ENCODE measurements around the gene EPHA1.

Gene EPHA1

DNA sequence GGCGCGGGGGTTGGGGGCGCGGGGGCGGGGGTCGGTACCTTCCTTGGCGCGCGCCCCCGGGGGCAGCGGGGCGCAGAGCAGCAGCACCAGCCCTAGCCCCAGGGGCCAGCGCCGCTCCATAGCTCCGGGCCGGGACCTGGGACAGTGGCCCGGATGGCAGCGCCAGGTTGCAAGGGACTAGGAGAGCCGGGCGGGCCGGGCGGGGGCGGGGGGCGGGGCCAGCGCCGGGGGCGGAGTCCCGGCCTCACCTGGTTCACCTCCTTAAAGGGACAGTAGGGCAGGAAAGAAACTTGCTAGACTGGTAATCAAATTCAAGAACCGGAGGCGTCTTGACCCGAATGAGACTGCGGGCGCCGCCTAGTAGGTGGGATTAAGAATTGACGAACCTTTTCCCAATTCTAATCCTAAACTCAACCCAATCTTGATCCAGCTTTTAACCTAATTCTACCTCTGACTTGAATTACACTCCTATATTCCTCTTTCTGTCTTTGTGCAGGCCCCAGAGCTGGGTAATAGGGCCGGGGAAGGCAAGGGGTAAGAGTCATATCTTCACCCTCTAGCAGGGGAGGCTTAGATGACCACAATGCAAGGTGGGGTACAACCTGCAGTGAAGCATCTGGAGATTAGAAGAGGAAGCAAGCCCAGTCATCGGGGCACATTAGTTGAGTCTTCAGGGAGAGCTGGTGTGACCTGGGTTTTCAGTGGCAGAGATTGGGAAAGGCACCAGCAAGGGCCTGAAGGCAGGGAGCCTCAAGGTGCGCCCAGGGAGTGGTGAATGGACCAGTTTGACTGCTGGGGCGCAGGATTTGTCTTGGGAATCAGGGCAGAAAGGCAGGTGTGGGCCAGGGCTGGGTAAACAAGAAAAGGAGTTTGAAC is at the start of gene EPHA1:
TSS of gene EPHA1 (minus strand) at position 171 of the 876 bp plus-strand sequence. CDS start at position 120, 51 bp downstream.
- no peak for TF ChIP-seq ELF4 (IDR thresholded peaks at IDR 0.05)
- TF ChIP-seq ZNF384 (IDR thresholded peaks at IDR 0.05): no peak
- no peak for TF ChIP-seq ARNT (IDR thresholded peaks at IDR 0.05)
- TF ChIP-seq FOXM1 (IDR thresholded peaks at IDR 0.05; ENCODE audit: borderline replicate concordance): no peak
- no peak for TF ChIP-seq FOXK2 (IDR thresholded peaks at IDR 0.05)
- TF ChIP-seq HDGF (IDR thresholded peaks at IDR 0.05; ENCODE audit: borderline replicate concordance): no peak
- CTCF ChIA-PET: interaction anchor here (0.6 to 1.0 kb wide), 2 partner anchors 29 to 874 kb away, joined by 3 read pairs; no protein-coding TSS in a partner anchor
- POLR2A ChIA-PET: no interaction called here

GRCh38 chr7:143458263-143458662 is 49.6 kb upstream of the EPHA1 start:
- TF ChIP-seq SUZ12 (IDR thresholded peaks at IDR 0.05) (no peak), CTBP1 (IDR thresholded peaks at IDR 0.05; ENCODE audit: borderline replicate concordance) (no peak)
- ChIA-PET CTCF (no interaction called here), POLR2A (no interaction called here)
- DNase-seq (ENCODE audit: extremely low spot score): no peak

More for the DNA sequence above, at the start of gene EPHA1:
- DNase-seq (ENCODE audit: extremely low spot score): peak; percentile 50

DNA sequence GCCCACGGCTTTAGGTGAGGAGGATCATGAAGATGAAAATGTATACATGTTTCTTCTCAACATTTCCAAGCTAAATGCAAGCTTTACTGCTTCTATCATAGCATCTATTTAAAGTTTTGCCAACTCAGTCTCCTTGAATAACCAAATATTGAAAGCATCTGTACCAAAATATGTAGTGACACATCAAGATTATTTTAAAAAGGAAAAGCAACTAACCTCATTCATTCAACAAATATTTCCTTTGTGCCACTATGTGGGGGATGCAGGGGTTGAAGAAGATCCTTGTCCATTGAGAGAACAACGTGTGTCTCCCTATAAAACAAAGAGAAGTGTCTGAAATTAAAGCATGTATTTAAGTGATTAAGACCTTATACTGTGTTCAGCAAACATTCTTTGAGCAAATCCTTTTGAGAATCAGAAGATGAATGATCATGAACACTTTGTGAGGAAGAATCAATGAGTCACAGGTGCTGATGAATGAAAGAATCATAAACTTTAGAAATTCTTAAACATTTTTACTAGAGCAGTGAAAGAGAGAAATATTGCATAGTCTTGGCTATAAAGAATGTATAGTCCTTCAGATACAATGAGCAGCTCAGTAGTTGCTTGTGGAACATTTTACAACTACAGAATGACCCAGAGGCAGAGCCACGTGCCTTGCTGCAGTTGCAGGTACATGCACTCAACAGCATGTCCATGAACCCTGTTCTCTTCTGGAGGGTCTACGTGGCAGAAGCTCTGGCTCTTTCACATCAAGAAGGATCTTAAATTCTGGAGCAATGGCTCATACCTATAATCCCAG is 48.5 kb upstream of the EPHA1 start:
- CTCF ChIA-PET: no interaction called here
- POLR2A ChIA-PET: no interaction called here
- TF ChIP-seq HDGF (IDR thresholded peaks at IDR 0.05; ENCODE audit: borderline replicate concordance) (no peak), LEF1 (IDR thresholded peaks at IDR 0.05; ENCODE audit: borderline replicate concordance) (no peak), NFRKB (IDR thresholded peaks at IDR 0.05) (no peak), ZNF384 (IDR thresholded peaks at IDR 0.05) (no peak), TARDBP (IDR thresholded peaks at IDR 0.05) (no peak), ARNT (IDR thresholded peaks at IDR 0.05) (no peak), SP1 (IDR thresholded peaks at IDR 0.05) (no peak), ELF4 (IDR thresholded peaks at IDR 0.05) (no peak), FOXA1 (IDR thresholded peaks at IDR 0.05) (no peak), BHLHE40 (IDR thresholded peaks at IDR 0.05; ENCODE audit: borderline replicate concordance) (no peak), L3MBTL2 (conservative IDR thresholded peaks at IDR 0.05) (no peak), SUZ12 (IDR thresholded peaks at IDR 0.05) (no peak), CTBP1 (IDR thresholded peaks at IDR 0.05; ENCODE audit: borderline replicate concordance) (no peak), FOXK2 (IDR thresholded peaks at IDR 0.05) (no peak), FOXM1 (IDR thresholded peaks at IDR 0.05; ENCODE audit: borderline replicate concordance) (no peak)
- TF ChIP-seq, protein P1, sequence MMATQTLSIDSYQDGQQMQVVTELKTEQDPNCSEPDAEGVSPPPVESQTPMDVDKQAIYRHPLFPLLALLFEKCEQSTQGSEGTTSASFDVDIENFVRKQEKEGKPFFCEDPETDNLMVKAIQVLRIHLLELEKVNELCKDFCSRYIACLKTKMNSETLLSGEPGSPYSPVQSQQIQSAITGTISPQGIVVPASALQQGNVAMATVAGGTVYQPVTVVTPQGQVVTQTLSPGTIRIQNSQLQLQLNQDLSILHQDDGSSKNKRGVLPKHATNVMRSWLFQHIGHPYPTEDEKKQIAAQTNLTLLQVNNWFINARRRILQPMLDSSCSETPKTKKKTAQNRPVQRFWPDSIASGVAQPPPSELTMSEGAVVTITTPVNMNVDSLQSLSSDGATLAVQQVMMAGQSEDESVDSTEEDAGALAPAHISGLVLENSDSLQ (IDR thresholded peaks at IDR 0.05): no peak

GRCh38 chr7:143455942-143456341 is 47.3 kb upstream of the EPHA1 start:
- TF ChIP-seq ZNF384 (IDR thresholded peaks at IDR 0.05) (no peak), FOXA1 (IDR thresholded peaks at IDR 0.05) (no peak), CTBP1 (IDR thresholded peaks at IDR 0.05; ENCODE audit: borderline replicate concordance) (no peak), TARDBP (IDR thresholded peaks at IDR 0.05) (no peak), FOXK2 (IDR thresholded peaks at IDR 0.05) (no peak), L3MBTL2 (conservative IDR thresholded peaks at IDR 0.05) (no peak)
- no peak for DNase-seq (ENCODE audit: extremely low spot score)
- ChIA-PET POLR2A (no interaction called here), CTCF (no interaction called here)

More for the DNA sequence above, 48.5 kb upstream of the EPHA1 start:
- no peak for DNase-seq (ENCODE audit: extremely low spot score)

DNA sequence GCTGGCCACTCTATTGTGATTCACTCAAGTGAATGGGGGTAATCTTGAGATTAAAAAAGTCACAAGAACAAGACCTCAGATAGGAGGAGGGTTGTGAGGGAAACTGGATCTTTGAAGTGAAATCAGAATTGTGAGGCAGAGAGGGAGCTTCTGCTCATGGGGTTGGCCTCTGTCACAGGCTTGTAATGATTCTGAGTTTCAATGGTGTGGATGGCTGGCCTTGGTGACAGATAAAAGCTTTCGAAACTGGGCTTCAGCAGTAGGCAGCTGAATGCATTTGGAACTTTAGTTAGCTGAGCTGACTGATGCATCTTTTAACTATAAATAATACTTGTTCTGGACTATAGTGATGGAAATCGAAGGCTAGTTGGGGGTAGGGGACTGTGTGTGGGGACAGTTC is 46.8 kb upstream of the EPHA1 start:
- ChIA-PET POLR2A (no interaction called here), CTCF (no interaction called here)
- TF ChIP-seq CTBP1 (IDR thresholded peaks at IDR 0.05; ENCODE audit: borderline replicate concordance) (no peak), SUZ12 (IDR thresholded peaks at IDR 0.05) (no peak)
- TF ChIP-seq, protein P1 (IDR thresholded peaks at IDR 0.05): no peak
- DNase-seq (ENCODE audit: extremely low spot score): no peak

GRCh38 chr7:143454091-143454680 is 45.5 kb upstream of the EPHA1 start:
- POLR2A ChIA-PET: no interaction called here
- DNase-seq (ENCODE audit: extremely low spot score): no peak
- CTCF ChIA-PET: no interaction called here
- TF ChIP-seq SUZ12 (IDR thresholded peaks at IDR 0.05) (no peak), SP1 (IDR thresholded peaks at IDR 0.05) (no peak), BHLHE40 (IDR thresholded peaks at IDR 0.05; ENCODE audit: borderline replicate concordance) (no peak), TARDBP (IDR thresholded peaks at IDR 0.05) (no peak), ZNF384 (IDR thresholded peaks at IDR 0.05) (no peak), FOXK2 (IDR thresholded peaks at IDR 0.05) (no peak), HDGF (IDR thresholded peaks at IDR 0.05; ENCODE audit: borderline replicate concordance) (no peak), ARNT (IDR thresholded peaks at IDR 0.05) (no peak), FOXA1 (IDR thresholded peaks at IDR 0.05) (no peak), LEF1 (IDR thresholded peaks at IDR 0.05; ENCODE audit: borderline replicate concordance) (no peak), FOXM1 (IDR thresholded peaks at IDR 0.05; ENCODE audit: borderline replicate concordance) (no peak), CTBP1 (IDR thresholded peaks at IDR 0.05; ENCODE audit: borderline replicate concordance) (no peak)
- TF ChIP-seq, protein P1 (IDR thresholded peaks at IDR 0.05): no peak

All from HEK293T (cell line).